ENCODE results near the gene SPATC1L.

SPATC1L gene

GRCh38 chr21:46124926-46125845, 59.1 kb downstream of the SPATC1L start:
- DNase-seq (ENCODE audit: low read depth): no peak
- no peak overlapping the region for H3K4me3 ChIP-seq (ENCODE audit: low read depth, low read length)
- TF ChIP-seq CTCF (IDR thresholded peaks at IDR 0.05; ENCODE audit: control insufficient read depth, extremely low read depth, insufficient read depth): no peak

DNA sequence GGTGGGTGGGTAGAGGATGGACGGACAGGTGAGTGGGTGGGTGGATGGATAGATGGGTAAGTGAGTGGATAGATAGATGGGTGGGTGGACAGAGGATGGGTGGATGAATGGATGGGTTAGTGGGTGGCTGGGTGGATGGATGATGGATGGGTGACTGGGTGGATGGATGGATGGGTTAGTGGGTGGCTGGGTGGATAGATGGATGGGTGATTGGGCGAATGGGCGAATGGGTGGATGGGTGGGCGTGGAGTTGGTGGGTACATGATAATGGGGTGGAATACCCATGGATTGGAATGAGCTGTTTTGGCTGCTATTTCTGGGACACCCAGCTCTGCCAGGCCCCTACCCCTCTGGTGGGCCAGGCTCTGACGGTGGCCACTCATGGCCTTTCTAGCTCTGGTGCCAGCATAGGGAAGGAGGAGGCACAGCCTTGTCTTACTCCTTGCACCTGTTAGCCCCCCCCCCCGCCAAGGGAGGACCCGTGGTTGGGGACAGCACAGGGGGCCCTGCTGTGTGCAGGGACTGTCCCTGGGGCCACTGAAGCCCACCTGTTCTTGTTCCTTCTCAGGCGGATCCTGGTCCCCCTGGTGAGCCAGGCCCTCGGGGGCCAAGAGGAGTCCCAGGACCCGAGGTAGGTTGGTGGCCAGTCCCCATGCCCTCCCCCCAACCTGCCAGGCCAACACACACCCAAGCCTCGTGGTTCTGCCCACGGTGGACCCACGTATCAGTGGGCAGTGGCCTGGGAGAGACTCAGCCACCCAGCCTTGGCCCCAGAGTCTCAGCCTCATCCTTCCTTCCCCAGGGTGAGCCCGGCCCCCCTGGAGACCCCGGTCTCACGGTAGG, 60.0 kb downstream of the SPATC1L start:
- no peak for TF ChIP-seq CTCF (IDR thresholded peaks at IDR 0.05; ENCODE audit: control insufficient read depth, extremely low read depth, insufficient read depth)
- DNase-seq (ENCODE audit: low read depth): no peak

GRCh38 chr21:46122758-46123683, 61.2 kb downstream of the SPATC1L start:
- no peak for DNase-seq (ENCODE audit: low read depth)
- H3K4me3 ChIP-seq (ENCODE audit: low read depth, low read length): no peak overlapping the region
- TF ChIP-seq CTCF (IDR thresholded peaks at IDR 0.05; ENCODE audit: control insufficient read depth, extremely low read depth, insufficient read depth): no peak

More for the DNA sequence above, 60.0 kb downstream of the SPATC1L start:
- H3K4me3 ChIP-seq (ENCODE audit: low read depth, low read length): no peak overlapping the region

DNA sequence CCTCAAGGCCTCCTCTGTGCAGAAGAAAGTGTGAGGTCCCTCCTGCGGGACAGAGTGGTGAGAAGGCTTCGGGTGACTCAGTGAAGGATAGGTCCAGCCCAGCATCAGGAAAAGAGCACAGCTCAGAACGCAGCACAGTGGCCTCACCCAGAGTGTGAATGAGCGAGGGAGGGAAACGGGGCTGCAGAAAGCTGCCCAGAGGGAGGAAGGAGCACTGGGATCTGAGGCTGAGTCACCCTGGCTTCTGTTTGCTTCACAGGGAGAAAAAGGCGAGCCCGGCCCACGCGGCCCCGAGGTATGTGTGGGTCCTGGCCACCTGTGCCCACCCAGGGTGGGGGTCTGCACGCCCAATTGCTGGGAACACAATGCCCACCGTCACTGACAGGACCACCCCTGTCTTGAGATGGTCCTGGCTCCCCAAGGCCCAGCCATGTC, 62.0 kb downstream of the SPATC1L start:
- TF ChIP-seq CTCF (IDR thresholded peaks at IDR 0.05; ENCODE audit: control insufficient read depth, extremely low read depth, insufficient read depth): no peak
- no peak for DNase-seq (ENCODE audit: low read depth)
- no peak overlapping the region for H3K4me3 ChIP-seq (ENCODE audit: low read depth, low read length)

DNA sequence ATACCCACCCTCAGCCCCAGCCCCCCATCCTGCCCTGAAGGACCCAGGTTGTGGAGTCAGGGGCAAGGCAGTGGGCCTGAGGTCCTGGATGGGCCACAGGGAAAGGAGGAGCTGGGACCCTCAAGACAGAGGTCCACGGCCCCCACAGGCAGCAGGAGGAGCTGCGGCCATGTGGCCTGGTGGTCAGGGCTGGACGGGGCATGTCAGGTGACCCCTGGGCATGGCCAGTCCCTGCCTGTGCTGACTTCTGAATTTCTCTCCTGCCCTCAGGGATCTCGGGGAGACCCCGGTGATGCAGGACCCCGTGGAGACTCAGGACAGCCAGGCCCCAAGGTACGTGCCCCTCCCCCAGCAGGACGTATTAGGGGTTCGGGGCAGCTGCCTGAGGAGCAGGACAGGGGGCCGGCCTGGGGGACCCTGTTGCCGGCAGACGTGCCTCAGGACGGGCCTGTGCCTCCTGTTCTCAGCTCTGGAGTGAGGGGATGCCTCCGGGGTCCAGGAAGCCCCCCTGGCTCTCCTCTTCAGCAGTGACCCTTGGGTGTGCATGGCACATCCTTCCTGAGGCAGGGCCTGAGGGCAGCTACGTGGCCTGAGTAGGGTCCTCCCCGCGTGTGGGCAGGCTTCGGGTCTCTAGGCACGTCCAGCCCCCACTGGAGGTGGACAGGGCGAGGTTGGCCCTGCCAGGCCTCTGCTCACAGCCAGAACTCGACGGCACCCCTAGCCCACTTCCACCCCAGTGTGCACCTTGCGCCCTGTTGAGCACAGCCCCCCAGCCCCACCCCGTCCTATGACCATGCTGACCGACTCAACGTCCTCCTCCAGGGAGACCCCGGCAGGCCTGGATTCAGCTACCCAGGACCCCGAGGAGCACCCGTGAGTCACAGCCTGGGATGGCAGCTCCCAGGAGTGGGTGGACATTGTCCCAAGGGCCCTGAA, 62.7 kb downstream of the SPATC1L start:
- no peak for TF ChIP-seq CTCF (IDR thresholded peaks at IDR 0.05; ENCODE audit: control insufficient read depth, extremely low read depth, insufficient read depth)

More for the DNA sequence above, 62.7 kb downstream of the SPATC1L start:
- no peak overlapping the region for H3K4me3 ChIP-seq (ENCODE audit: low read depth, low read length)
- DNase-seq (ENCODE audit: low read depth): no peak
